ENCODE measurements around the gene RGS21. TPM values are rescaled to one million over a fixed set of nuclear protein-coding genes. Genes with fewer than 3 reads are reported as not detected.

RGS21 gene, protein sequence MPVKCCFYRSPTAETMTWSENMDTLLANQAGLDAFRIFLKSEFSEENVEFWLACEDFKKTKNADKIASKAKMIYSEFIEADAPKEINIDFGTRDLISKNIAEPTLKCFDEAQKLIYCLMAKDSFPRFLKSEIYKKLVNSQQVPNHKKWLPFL
- total RNA-seq = not detected in 2 replicates

GRCh38 chr1:192316942-192317450 is at the start of gene RGS21:
Gene RGS21 (plus strand): TSS chr1:192316992. CDS start chr1:192343037, 26,045 bp downstream.

Other genes starting within 250 kb of the RGS21 start
- gene RGS18, start 158.5 kb upstream of the RGS21 start, total RNA-seq = not detected in 2 replicates